Measurements from ENCODE around the gene KRT13.

- TF ChIP-seq CTCF (conservative IDR thresholded peaks at IDR 0.05 in 1 of 2, IDR thresholded peaks at IDR 0.05 in 1 of 2; ENCODE audit: low read depth in 1 of 2, low read length in 2 of 2), result no peak
- TF ChIP-seq EZH2 (IDR thresholded peaks at IDR 0.05; ENCODE audit: low read length, missing control alignments), result no peak
These were observed 41.4 kb upstream of the KRT13 start for GRCh38 chr17:41546819-41547218.

Measured in fibroblast of lung (primary cell).